OCI-LY1 (cell line): ENCODE data around the gene CDH23.

Source experiments
- CTCF ChIP-seq: fragments of 200-600 bp; sonication (generic), shearing (Covaris generic); IDR thresholded peaks from 2 replicates; pipeline ENCODE4 v1.5.1; 2017; ENCODE audit warnings: mild to moderate bottlenecking, antibody characterized with exemption, low read length, moderate library complexity, mixed read lengths
- EZH2 ChIP-seq: fragments of 200-600 bp; sonication (generic), shearing (Covaris generic); IDR thresholded peaks from 2 replicates; pipeline ENCODE4 v1.8.0; 2017; ENCODE audit warnings: borderline replicate concordance, mixed run types, mild to moderate bottlenecking, antibody characterized with exemption, low read length, moderate library complexity, mixed read lengths

DNA sequence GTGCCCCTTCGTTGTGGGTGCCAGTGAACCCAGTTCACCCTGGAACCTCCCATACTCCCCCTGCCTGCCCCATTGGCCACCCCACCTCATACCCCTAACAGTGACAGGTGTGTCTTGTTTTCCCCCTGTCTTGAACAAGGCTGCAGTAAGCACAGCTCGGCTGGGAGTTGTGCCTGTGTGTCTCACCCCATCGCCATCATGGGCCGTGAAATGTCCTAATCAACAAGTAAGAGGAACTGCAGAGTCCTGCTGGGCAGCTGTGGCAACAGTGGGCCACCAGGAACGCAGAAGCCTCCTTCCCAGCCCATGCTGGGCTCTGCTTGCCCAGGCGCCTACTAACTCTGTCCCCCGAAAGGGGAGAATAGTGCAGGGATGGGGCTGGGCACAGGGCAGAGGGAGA lies 231.2 kb downstream of the CDH23 start:
- TF ChIP-seq CTCF (no peak), EZH2 (no peak)
